OCI-LY1 (cell line): ENCODE measurements around the gene STXBP3.

ENCODE experiments used
- CTCF ChIP-seq: fragments of 200-600 bp; sonication (generic), shearing (Covaris generic); IDR thresholded peaks from 2 replicates; pipeline ENCODE4 v1.5.1; 2017; ENCODE audit warnings: mild to moderate bottlenecking, antibody characterized with exemption, low read length, moderate library complexity, mixed read lengths
- EZH2 ChIP-seq: fragments of 200-600 bp; sonication (generic), shearing (Covaris generic); IDR thresholded peaks from 2 replicates; pipeline ENCODE4 v1.8.0; 2017; ENCODE audit warnings: borderline replicate concordance, mixed run types, mild to moderate bottlenecking, antibody characterized with exemption, low read length, moderate library complexity, mixed read lengths

GRCh38 chr1:108779455-108779854 lies 33.0 kb downstream of the STXBP3 start:
- TF ChIP-seq CTCF (no peak), EZH2 (no peak)
